Testis (tissue), 2 donors: ENCODE results near the gene TTLL11.

Source experiments
- CTCF ChIP-seq, 3 experiments: fragments of 450-650 bp in 2 of 3; fragments of 200-600 bp in 1 of 3; sonication (generic) in 1 of 3; IDR thresholded peaks; one replicate each; pipeline ENCODE4 v1.5.1; 2016 to 2019; ENCODE audit warnings: antibody characterized with exemption in 3 of 3, mild to moderate bottlenecking in 2 of 3, moderate library complexity in 1 of 3
- POLR2A ChIP-seq: fragments of 450-650 bp; IDR thresholded peaks from one replicate; pipeline ENCODE4 v1.6.1; 2017; ENCODE audit warnings: antibody characterized with exemption, mild to moderate bottlenecking, moderate library complexity

- TF ChIP-seq CTCF (IDR thresholded peaks at IDR 0.05) (no peak), POLR2A (no peak)
These were observed 41.5 kb downstream of the TTLL11 start for GRCh38 chr9:122051351-122052321.
